GM21447 (cell line): ENCODE measurements around the gene SDF4.

Experiments used
- ATAC-seq: cut with Tn5 transposase; IDR thresholded peaks from one replicate; pipeline ENCODE4 v1.9.1; 2021; ENCODE audit not compliant: unreplicated experiment

Gene SDF4

GRCh38 chr1:1231400-1232207 is at the start of gene SDF4:
TSS of gene SDF4 (minus strand) at chr1:1232001. CDS start at chr1:1228772, 3,229 bp downstream.
- ATAC-seq, result peak; percentile 81

GRCh38 chr1:1280782-1281481 is 49.1 kb upstream of the SDF4 start:
- no peak for ATAC-seq

GRCh38 chr1:1279028-1279427 is 47.2 kb upstream of the SDF4 start:
- ATAC-seq, result no peak

- ATAC-seq, result no peak
Measured at GRCh38 chr1:1278620-1279019, 46.8 kb upstream of the SDF4 start.

- no peak for ATAC-seq
Measured at GRCh38 chr1:1275836-1276235, 44.0 kb upstream of the SDF4 start.

GRCh38 chr1:1274931-1275431 is 43.2 kb upstream of the SDF4 start:
- ATAC-seq, result no peak

GRCh38 chr1:1274299-1274930 is 42.6 kb upstream of the SDF4 start:
- ATAC-seq, result no peak

- ATAC-seq, result peak; percentile 76
Measured at GRCh38 chr1:1273512-1274298, 41.9 kb upstream of the SDF4 start, which contains the start of gene UBE2J2. TSS of gene UBE2J2 (minus strand) at chr1:1273854. CDS start at chr1:1267992, 5,862 bp downstream.

GRCh38 chr1:1273209-1273511 is 41.4 kb upstream of the SDF4 start:
- peak; percentile 9 for ATAC-seq

- no peak for ATAC-seq
Measured at GRCh38 chr1:1272341-1273208, 40.8 kb upstream of the SDF4 start.

- ATAC-seq, result no peak
Measured at GRCh38 chr1:1270813-1271212, 39.0 kb upstream of the SDF4 start.

GRCh38 chr1:1268284-1268682 is 36.5 kb upstream of the SDF4 start:
- no peak for ATAC-seq

- ATAC-seq, result no peak
Measured at GRCh38 chr1:1267488-1268283, 35.9 kb upstream of the SDF4 start.

GRCh38 chr1:1264868-1265272 is 33.1 kb upstream of the SDF4 start:
- ATAC-seq, result no peak

- ATAC-seq, result no peak
Measured at GRCh38 chr1:1264026-1264425, 32.2 kb upstream of the SDF4 start.

- no peak for ATAC-seq
Measured at GRCh38 chr1:1262758-1263157, 31.0 kb upstream of the SDF4 start.

- no peak for ATAC-seq
Measured at GRCh38 chr1:1262071-1262470, 30.3 kb upstream of the SDF4 start.

- no peak for ATAC-seq
Measured at GRCh38 chr1:1260843-1261560, 29.2 kb upstream of the SDF4 start.
